Liver (tissue), 3 donors: ENCODE measurements around the gene LARGE1.

Experiments
- HNF4A ChIP-seq, 2 donors: conservative IDR thresholded peaks; 2 replicates each; pipeline ENCODE4 v1.6.1; 2016; ENCODE audit warnings: antibody characterized with exemption in 2 of 2, mild to moderate bottlenecking in 2 of 2
- JUND ChIP-seq, 2 donors: IDR thresholded peaks; 2 replicates each; pipeline ENCODE4 v1.6.1; 2016; ENCODE audit warnings: antibody characterized with exemption in 2 of 2
- SP1 ChIP-seq: IDR thresholded peaks from 2 replicates; pipeline ENCODE4 v1.6.1; 2018; ENCODE audit warnings: antibody characterized with exemption, mild to moderate bottlenecking
- TF ChIP-seq, protein P1 (sequence below): IDR thresholded peaks from 2 replicates; pipeline ENCODE4 v1.6.1; 2016; ENCODE audit warnings: antibody characterized with exemption
- TF ChIP-seq, protein P2 (sequence below): fragments of 150-350 bp; IDR thresholded peaks from 2 replicates; pipeline ENCODE4 v1.5.1; 2017; ENCODE audit warnings: improper control_type of control experiment, low read depth, low read length; ENCODE audit not compliant: missing input control
- TF ChIP-seq, protein P3 (sequence below): IDR thresholded peaks from 2 replicates; pipeline ENCODE4 v1.6.1; 2016; ENCODE audit warnings: antibody characterized with exemption
- TF ChIP-seq, protein P4 (sequence below): IDR thresholded peaks from 2 replicates; pipeline ENCODE4 v1.6.1; 2016; ENCODE audit warnings: antibody characterized with exemption, mild to moderate bottlenecking
- donor health status: healthy.
- donor health status: healthy.

DNA sequence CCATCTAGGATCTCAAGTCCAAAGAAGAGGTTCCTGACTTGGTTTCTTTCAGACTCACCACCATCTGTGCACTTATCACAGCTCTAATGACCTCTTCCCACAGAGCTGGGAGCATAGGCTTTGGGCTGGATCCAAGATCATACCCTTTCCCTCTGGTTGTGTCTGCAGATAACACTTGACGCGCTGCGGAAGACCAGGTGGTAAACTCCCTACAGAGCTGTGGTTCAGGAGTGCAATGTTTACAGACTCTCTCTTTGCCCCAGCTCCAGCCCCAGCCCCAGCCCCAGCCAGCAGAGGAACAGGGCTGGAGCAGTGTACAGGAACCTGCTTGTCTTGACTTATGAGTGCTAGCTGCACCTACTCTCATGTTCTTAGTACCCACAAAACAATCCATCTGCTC lies 587.7 kb downstream of the LARGE1 start:
- TF ChIP-seq, protein P1, sequence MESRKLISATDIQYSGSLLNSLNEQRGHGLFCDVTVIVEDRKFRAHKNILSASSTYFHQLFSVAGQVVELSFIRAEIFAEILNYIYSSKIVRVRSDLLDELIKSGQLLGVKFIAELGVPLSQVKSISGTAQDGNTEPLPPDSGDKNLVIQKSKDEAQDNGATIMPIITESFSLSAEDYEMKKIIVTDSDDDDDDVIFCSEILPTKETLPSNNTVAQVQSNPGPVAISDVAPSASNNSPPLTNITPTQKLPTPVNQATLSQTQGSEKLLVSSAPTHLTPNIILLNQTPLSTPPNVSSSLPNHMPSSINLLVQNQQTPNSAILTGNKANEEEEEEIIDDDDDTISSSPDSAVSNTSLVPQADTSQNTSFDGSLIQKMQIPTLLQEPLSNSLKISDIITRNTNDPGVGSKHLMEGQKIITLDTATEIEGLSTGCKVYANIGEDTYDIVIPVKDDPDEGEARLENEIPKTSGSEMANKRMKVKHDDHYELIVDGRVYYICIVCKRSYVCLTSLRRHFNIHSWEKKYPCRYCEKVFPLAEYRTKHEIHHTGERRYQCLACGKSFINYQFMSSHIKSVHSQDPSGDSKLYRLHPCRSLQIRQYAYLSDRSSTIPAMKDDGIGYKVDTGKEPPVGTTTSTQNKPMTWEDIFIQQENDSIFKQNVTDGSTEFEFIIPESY, result no peak
- TF ChIP-seq, protein P2, sequence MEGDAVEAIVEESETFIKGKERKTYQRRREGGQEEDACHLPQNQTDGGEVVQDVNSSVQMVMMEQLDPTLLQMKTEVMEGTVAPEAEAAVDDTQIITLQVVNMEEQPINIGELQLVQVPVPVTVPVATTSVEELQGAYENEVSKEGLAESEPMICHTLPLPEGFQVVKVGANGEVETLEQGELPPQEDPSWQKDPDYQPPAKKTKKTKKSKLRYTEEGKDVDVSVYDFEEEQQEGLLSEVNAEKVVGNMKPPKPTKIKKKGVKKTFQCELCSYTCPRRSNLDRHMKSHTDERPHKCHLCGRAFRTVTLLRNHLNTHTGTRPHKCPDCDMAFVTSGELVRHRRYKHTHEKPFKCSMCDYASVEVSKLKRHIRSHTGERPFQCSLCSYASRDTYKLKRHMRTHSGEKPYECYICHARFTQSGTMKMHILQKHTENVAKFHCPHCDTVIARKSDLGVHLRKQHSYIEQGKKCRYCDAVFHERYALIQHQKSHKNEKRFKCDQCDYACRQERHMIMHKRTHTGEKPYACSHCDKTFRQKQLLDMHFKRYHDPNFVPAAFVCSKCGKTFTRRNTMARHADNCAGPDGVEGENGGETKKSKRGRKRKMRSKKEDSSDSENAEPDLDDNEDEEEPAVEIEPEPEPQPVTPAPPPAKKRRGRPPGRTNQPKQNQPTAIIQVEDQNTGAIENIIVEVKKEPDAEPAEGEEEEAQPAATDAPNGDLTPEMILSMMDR, result no peak
- TF ChIP-seq SP1 (no peak), JUND (IDR thresholded peaks at IDR 0.05) (no peak), HNF4A (conservative IDR thresholded peaks at IDR 0.05) (no peak)
- TF ChIP-seq, protein P3, sequence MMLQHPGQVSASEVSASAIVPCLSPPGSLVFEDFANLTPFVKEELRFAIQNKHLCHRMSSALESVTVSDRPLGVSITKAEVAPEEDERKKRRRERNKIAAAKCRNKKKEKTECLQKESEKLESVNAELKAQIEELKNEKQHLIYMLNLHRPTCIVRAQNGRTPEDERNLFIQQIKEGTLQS, result no peak
- TF ChIP-seq, protein P4, sequence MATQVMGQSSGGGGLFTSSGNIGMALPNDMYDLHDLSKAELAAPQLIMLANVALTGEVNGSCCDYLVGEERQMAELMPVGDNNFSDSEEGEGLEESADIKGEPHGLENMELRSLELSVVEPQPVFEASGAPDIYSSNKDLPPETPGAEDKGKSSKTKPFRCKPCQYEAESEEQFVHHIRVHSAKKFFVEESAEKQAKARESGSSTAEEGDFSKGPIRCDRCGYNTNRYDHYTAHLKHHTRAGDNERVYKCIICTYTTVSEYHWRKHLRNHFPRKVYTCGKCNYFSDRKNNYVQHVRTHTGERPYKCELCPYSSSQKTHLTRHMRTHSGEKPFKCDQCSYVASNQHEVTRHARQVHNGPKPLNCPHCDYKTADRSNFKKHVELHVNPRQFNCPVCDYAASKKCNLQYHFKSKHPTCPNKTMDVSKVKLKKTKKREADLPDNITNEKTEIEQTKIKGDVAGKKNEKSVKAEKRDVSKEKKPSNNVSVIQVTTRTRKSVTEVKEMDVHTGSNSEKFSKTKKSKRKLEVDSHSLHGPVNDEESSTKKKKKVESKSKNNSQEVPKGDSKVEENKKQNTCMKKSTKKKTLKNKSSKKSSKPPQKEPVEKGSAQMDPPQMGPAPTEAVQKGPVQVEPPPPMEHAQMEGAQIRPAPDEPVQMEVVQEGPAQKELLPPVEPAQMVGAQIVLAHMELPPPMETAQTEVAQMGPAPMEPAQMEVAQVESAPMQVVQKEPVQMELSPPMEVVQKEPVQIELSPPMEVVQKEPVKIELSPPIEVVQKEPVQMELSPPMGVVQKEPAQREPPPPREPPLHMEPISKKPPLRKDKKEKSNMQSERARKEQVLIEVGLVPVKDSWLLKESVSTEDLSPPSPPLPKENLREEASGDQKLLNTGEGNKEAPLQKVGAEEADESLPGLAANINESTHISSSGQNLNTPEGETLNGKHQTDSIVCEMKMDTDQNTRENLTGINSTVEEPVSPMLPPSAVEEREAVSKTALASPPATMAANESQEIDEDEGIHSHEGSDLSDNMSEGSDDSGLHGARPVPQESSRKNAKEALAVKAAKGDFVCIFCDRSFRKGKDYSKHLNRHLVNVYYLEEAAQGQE, result no peak
